PC-9 (cell line): ENCODE measurements around the gene MYOM1.

Experiments used
- EZH2 ChIP-seq: fragments of 200-600 bp; sonication (generic); IDR thresholded peaks from 2 replicates; pipeline ENCODE4 v1.8.0; 2017; ENCODE audit warnings: antibody characterized with exemption, low read depth
- TF ChIP-seq, protein P1 (sequence below): fragments of 200-600 bp; sonication (generic); conservative IDR thresholded peaks from 2 replicates; pipeline ENCODE4 v1.6.1; 2017; ENCODE audit warnings: mixed run types, antibody characterized with exemption, mild to moderate bottlenecking, moderate library complexity

DNA sequence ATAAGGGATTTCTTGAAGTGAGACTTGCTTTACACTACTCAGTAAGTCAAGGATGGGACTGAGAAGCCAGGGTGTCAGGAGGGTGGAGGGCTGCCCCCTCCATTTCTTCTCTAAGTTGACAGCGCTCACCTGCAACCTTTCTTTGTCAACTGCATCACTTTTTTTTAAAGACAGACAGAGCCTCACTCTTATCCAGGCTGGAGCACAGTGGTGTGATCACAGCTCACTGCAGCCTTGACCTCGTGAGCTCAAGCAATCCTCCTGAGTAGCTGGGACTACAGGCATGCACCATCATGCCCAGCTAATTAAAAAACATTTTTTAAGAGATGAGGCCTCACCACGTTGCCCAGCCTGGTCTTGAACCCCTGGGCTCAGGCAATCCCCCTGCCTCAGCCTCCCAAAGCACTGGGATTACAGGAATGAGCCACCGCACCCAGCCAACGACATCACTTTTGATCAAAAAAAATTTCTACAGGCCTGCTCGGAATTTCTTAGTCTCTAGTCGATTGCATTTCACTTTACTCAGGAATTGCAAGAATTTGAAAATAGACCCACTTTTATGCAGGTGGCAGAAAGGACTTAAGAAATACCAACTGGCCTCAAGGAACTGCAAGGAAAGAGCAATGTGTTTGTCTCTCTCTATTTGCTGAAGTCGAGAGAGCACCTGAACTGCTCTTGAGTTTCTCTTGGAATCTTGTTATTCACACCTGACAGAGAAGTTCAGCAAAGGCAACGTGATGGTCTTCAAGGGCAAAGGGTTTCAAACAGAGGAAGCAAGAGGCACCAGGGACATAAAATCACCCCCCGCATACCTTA is 101.4 kb downstream of the MYOM1 start:
- TF ChIP-seq, protein P1, sequence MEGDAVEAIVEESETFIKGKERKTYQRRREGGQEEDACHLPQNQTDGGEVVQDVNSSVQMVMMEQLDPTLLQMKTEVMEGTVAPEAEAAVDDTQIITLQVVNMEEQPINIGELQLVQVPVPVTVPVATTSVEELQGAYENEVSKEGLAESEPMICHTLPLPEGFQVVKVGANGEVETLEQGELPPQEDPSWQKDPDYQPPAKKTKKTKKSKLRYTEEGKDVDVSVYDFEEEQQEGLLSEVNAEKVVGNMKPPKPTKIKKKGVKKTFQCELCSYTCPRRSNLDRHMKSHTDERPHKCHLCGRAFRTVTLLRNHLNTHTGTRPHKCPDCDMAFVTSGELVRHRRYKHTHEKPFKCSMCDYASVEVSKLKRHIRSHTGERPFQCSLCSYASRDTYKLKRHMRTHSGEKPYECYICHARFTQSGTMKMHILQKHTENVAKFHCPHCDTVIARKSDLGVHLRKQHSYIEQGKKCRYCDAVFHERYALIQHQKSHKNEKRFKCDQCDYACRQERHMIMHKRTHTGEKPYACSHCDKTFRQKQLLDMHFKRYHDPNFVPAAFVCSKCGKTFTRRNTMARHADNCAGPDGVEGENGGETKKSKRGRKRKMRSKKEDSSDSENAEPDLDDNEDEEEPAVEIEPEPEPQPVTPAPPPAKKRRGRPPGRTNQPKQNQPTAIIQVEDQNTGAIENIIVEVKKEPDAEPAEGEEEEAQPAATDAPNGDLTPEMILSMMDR, result no peak
- no peak for TF ChIP-seq EZH2
